Neuronal stem cell (in vitro differentiated cells): ENCODE data around the gene TXNDC8. TPM values are rescaled to one million over a fixed set of nuclear protein-coding genes. Genes with fewer than 3 reads are reported as not detected.

Source experiments
- small RNA-seq: library from polyadenylated mRNA; stranded (forward); fragments of <200 nt; extraction: miRNeasy Mini kit (QIAGEN cat#:217004); gene quantifications from one replicate; pipeline ENCODE3, GENCODE V24; 2013; ENCODE audit not compliant: insufficient read depth

Gene TXNDC8

Small RNAs within 50 kb of the gene (small RNA-seq; reads per million reads assigned to genes)
- gene RNU6-1039P = not detected
